HEK293T (cell line): ENCODE measurements around the gene ANKRD33.
"Not testable (repeated sequence)": the region's sequence is repeated elsewhere in the genome, so short reads cannot be mapped to it uniquely, and the experiment has no call there.

ENCODE experiments used
- CTCF ChIA-PET: fragments of 350-600 bp; formaldehyde crosslinking; extraction: SDS; loops from one replicate; lab custom pipeline; 2021; ENCODE audit warnings: antibody characterized with exemption, inconsistent platforms; lab: Yijun Ruan, JAX
- POLR2A ChIA-PET: fragments of 350-600 bp; formaldehyde crosslinking; extraction: SDS; loops from one replicate; lab custom pipeline; 2020; ENCODE audit warnings: antibody characterized with exemption, inconsistent platforms; lab: Yijun Ruan, JAX
- DNase-seq: peaks from one replicate; pipeline ENCODE4 v3.0.0; 2012; ENCODE audit warnings: mixed read lengths; ENCODE audit errors: extremely low spot score
- ARNT ChIP-seq: fragments of 450-650 bp; IDR thresholded peaks from 2 replicates; pipeline ENCODE4 v1.6.1; 2017; ENCODE audit warnings: mild to moderate bottlenecking
- BHLHE40 ChIP-seq: fragments of 450-650 bp; IDR thresholded peaks from 2 replicates; pipeline ENCODE4 v1.6.1; 2016; ENCODE audit warnings: mild to moderate bottlenecking, moderate library complexity, borderline replicate concordance
- CTBP1 ChIP-seq: fragments of 450-650 bp; IDR thresholded peaks from 2 replicates; pipeline ENCODE4 v1.6.1; 2016; ENCODE audit warnings: borderline replicate concordance
- ELF4 ChIP-seq: fragments of 450-650 bp; IDR thresholded peaks from 2 replicates; pipeline ENCODE4 v1.6.1; 2017; ENCODE audit warnings: antibody characterized with exemption
- FOXA1 ChIP-seq: fragments of 450-650 bp; IDR thresholded peaks from 2 replicates; pipeline ENCODE4 v1.6.1; 2016; ENCODE audit warnings: mild to moderate bottlenecking
- FOXK2 ChIP-seq: fragments of 450-650 bp; IDR thresholded peaks from 2 replicates; pipeline ENCODE4 v1.6.1; 2016; ENCODE audit warnings: mild to moderate bottlenecking
- FOXM1 ChIP-seq: fragments of 450-650 bp; IDR thresholded peaks from 2 replicates; pipeline ENCODE4 v1.6.1; 2017; ENCODE audit warnings: mild to moderate bottlenecking, borderline replicate concordance
- HDGF ChIP-seq: fragments of 450-650 bp; IDR thresholded peaks from 2 replicates; pipeline ENCODE4 v1.6.1; 2017; ENCODE audit warnings: antibody characterized with exemption, borderline replicate concordance
- L3MBTL2 ChIP-seq: fragments of 450-650 bp; conservative IDR thresholded peaks from 2 replicates; pipeline ENCODE4 v1.6.1; 2016; ENCODE audit warnings: mild to moderate bottlenecking
- LEF1 ChIP-seq: fragments of 450-650 bp; IDR thresholded peaks from 2 replicates; pipeline ENCODE4 v1.6.1; 2017; ENCODE audit warnings: mild to moderate bottlenecking, borderline replicate concordance
- NFRKB ChIP-seq: fragments of 450-650 bp; IDR thresholded peaks from 2 replicates; pipeline ENCODE4 v1.6.1; 2016; ENCODE audit warnings: mild to moderate bottlenecking, moderate library complexity
- SP1 ChIP-seq: fragments of 450-650 bp; IDR thresholded peaks from 2 replicates; pipeline ENCODE4 v1.6.1; 2017
- SUZ12 ChIP-seq: fragments of 450-650 bp; IDR thresholded peaks from 2 replicates; pipeline ENCODE4 v1.6.1; 2016; ENCODE audit warnings: mild to moderate bottlenecking
- TARDBP ChIP-seq: fragments of 450-650 bp; IDR thresholded peaks from 2 replicates; pipeline ENCODE4 v1.6.1; 2016
- ZNF384 ChIP-seq: fragments of 450-650 bp; IDR thresholded peaks from 2 replicates; pipeline ENCODE4 v1.6.1; 2016
- TF ChIP-seq, protein P1 (sequence below): fragments of 450-650 bp; IDR thresholded peaks from 2 replicates; pipeline ENCODE4 v1.6.1; 2016

ANKRD33 gene

DNA sequence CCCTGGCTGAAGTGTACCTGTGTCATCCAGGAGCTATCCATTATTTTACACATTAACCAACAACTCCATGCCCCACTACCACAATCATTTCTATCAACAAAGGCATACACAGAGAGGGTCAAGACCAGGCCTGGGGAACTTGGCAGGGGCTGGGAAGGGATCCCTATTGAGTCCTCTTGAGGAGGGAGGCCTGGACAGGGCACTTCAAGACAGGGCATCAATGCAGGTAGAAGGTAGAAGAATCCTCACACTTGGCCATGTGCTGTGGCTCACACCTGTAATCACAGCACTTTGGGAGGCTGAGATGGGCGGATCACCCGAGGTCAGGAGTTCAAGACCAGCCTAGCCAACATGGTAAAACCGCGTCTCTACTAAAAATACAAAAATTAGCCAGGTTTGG lies 13.4 kb upstream of the ANKRD33 start:
- POLR2A ChIA-PET = no interaction called here
- CTCF ChIA-PET = interaction anchor here (1.0 to 1.6 kb wide), 9 partner anchors 8 to 453 kb away, joined by 3 to 8 read pairs (median 4); partner anchors contain the start of gene ANKRD33
- no peak for DNase-seq
- no peak for TF ChIP-seq SP1
- no peak for TF ChIP-seq NFRKB
- no peak for TF ChIP-seq ARNT
- TF ChIP-seq FOXA1 = no peak
- no peak for TF ChIP-seq CTBP1
- no peak for TF ChIP-seq HDGF
- TF ChIP-seq TARDBP = no peak
- no peak for TF ChIP-seq FOXK2
- no peak for TF ChIP-seq BHLHE40
- TF ChIP-seq ZNF384 = no peak
- TF ChIP-seq, protein P1, sequence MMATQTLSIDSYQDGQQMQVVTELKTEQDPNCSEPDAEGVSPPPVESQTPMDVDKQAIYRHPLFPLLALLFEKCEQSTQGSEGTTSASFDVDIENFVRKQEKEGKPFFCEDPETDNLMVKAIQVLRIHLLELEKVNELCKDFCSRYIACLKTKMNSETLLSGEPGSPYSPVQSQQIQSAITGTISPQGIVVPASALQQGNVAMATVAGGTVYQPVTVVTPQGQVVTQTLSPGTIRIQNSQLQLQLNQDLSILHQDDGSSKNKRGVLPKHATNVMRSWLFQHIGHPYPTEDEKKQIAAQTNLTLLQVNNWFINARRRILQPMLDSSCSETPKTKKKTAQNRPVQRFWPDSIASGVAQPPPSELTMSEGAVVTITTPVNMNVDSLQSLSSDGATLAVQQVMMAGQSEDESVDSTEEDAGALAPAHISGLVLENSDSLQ = no peak
- TF ChIP-seq ELF4 = no peak
- no peak for TF ChIP-seq L3MBTL2
- no peak for TF ChIP-seq FOXM1
- no peak for TF ChIP-seq SUZ12
- no peak for TF ChIP-seq LEF1

DNA sequence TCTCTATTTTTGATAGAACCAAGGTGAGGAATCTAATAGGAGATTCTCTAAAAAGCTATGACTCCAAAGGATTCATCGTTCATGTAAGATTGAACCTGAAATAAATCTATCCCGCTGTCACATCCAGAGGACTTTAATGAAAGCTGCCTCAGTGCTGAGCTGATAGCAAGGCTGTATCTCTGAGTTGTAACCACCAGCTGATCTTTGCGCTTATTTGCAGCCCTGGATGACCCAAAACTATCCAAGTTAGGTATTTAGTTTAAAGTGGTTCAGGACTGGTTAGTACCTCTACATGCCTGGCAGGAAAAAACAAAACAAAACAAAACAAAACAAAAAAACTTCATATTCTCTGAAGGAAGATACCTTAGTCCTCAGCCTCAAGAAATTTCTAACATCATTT lies 8.8 kb upstream of the ANKRD33 start:
- ChIA-PET POLR2A (interaction anchor here (0.8 kb wide), 1 partner anchor 46 kb away, joined by 3 read pairs; no protein-coding TSS in a partner anchor), CTCF (interaction anchor here (0.6 to 1.0 kb wide), 2 partner anchors 40 to 55 kb away, joined by 3 to 6 read pairs; no protein-coding TSS in a partner anchor)
- TF ChIP-seq SP1 (no peak), FOXK2 (no peak), L3MBTL2 (no peak), BHLHE40 (no peak), CTBP1 (no peak), TARDBP (no peak), ELF4 (no peak)
- TF ChIP-seq, protein P1 = no peak
- DNase-seq = no peak

DNA sequence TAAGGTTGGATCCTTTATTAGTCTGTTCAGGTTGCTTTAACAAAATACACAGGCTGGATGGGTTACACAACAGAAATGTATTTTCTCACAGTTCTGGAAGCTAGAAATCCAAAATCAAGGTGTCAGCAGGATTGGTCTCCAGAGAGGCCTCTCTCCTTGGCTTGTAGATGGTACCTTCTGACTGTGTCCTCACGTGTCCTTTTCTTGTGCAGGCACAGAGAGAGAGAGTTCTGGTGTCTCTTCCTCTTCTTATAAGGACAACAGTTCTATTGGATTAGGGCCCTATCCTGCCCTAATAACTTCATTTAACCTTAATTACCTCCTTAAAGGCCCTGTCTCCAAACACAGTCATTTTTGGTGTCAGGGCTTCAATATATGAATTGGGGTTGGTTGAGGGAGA lies 4.6 kb upstream of the ANKRD33 start:
- POLR2A ChIA-PET = no interaction called here
- no peak for TF ChIP-seq FOXM1
- no peak for TF ChIP-seq FOXK2
- CTCF ChIA-PET = no interaction called here
- no peak for DNase-seq

DNA sequence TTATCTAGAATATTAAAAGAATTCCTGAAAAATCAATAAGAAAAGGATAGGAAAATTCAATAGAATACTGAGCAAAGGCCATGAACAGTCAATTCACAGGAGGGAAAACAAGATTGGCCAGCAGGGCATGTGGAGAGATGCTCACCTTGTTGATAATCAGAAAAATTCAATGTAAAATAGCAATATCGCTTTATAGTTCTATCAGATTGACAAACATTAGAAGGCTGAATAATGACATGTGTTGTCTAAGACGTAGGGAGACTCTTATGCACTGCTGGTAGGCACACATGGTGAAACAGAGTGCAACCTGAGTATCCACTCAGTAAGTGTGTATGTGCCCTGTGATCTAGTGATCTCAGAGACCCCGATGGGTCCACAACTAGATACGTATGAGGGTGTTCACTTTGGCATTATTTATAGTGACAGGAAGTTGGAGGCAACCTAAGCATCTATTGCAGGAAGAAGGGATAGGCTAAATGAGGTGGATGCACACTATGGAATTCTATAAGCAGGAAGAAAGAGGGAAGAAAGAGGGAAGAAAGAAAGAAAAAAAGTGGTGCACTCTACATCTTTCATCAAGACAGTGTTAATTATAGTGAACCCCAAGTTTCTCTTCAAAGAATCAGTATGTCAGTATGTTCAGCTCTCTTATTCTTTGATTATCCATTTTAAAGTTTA lies 3.8 kb upstream of the ANKRD33 start:
- no peak for TF ChIP-seq FOXM1
- no peak for TF ChIP-seq NFRKB
- TF ChIP-seq ZNF384 = no peak
- TF ChIP-seq CTBP1 = no peak
- TF ChIP-seq, protein P1 = no peak
- TF ChIP-seq SP1 = no peak
- TF ChIP-seq TARDBP = no peak
- TF ChIP-seq LEF1 = no peak
- TF ChIP-seq FOXA1 = no peak
- no peak for TF ChIP-seq ARNT
- TF ChIP-seq HDGF = no peak
- TF ChIP-seq BHLHE40 = no peak
- TF ChIP-seq SUZ12 = no peak
- no peak for DNase-seq
- ChIA-PET CTCF (no interaction called here), POLR2A (no interaction called here)

DNA sequence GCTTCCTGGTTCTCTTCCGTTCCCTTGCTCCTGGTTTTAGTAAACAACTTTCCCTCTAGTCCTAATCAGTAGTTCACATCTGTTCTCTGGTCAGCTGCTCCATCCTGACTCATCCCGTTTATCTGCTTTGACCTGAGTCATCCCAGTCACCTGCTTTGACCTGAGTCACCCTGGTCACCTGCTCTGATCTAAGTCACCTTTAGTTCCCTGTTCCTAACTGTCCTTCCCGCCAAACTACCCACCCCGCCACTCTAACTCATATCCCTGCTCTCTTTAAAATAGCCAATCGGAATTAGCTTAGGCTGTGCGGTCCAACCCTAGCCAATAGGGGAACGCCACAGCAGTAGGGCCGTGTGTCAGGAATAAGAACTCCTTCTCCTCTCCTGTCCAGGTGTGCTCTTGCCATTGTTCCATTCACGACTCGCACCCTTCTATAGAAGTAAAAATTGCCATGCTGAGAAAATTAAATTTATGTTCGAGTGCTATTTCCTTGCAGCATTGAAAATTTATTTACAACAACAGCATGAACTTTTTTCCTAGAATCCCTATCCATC lies 3.1 kb upstream of the ANKRD33 start:
- DNase-seq = no peak
- POLR2A ChIA-PET = no interaction called here
- TF ChIP-seq HDGF = no peak
- TF ChIP-seq, protein P1 = no peak
- no peak for TF ChIP-seq NFRKB
- TF ChIP-seq FOXA1 = no peak
- TF ChIP-seq SUZ12 = no peak
- TF ChIP-seq L3MBTL2 = no peak
- TF ChIP-seq ARNT = no peak
- no peak for TF ChIP-seq BHLHE40
- CTCF ChIA-PET = interaction anchor here (1.8 kb wide), 1 partner anchor 10 kb away, joined by 8 read pairs; no protein-coding TSS in a partner anchor

DNA sequence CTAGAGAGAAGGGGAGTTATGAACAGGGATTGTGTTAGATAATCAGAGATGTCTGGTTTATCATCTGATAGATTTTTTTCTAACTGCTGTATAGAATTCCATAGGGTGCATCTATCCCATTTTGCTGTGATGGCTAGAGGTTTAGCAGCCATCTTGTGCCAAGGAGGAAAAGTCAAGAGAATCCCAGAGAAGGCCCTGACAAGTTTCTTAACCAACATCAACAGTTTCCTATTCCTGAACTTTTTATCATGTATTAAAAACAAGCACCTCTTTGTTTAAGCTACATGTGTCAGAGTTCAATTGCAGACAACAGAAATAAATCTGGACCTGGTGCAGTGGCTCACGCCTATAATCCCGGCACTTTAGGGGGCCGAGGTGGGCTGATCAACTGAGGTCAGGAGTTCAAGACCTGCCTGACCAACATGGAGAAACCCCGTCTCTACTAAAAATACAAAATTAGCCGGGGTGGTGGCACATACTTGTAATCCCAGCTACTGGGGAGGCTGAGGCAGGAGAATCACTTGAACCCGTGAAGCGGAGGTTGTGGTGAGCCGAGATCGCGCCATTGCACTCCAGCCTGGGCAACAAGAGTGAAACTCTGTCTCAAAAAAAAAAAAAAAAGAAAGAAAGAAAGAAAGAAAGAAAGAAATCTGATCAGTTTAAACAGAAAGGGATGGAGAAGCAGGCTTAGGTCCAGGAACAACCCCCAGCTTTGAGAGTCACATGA lies 2.4 kb upstream of the ANKRD33 start:
- DNase-seq, POLR2A ChIA-PET: not testable (repeated sequence)
- CTCF ChIA-PET = interaction anchor here (1.8 kb wide), 1 partner anchor 10 kb away, joined by 8 read pairs; no protein-coding TSS in a partner anchor
